HG03045 (cell line): ENCODE results near the gene GADD45G.

ENCODE experiments used
- ATAC-seq: cut with Tn5 transposase; IDR thresholded peaks from one replicate; pipeline ENCODE4 v1.9.1; 2021; ENCODE audit warnings: mild to moderate bottlenecking, moderate library complexity; ENCODE audit not compliant: unreplicated experiment

Gene GADD45G

DNA sequence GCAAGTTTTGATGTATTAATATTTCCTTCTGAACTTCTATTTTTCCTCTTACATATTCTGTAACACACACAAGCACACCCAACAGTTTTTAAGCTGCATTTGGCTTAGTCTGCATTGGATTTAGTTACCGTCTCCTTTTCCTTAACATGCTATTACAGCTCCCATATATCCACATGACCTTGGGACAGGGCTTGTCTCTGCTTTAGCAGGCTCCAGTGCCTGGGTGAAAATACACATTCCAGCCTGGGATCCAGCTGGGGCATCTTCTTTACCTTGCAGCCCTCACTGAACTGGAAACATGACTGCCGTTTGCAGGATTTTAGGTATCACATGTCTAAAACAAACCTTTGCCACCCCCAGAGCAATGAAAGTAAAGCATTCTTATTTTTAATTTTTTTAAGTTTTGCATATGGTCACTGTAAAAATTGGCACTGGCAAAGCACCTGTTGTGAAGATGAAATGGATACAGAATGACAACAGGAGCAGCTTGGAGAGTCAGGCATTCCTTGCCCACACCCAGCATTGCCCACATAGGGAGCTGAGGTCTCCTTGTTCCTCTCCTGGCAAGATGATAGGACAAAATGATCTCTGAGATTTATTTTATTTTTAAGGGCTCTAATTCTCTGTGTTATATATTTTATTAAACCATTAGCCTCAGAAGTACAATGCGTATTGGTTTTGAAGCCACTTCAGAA lies 4.0 kb downstream of the GADD45G start:
- ATAC-seq, result no peak

DNA sequence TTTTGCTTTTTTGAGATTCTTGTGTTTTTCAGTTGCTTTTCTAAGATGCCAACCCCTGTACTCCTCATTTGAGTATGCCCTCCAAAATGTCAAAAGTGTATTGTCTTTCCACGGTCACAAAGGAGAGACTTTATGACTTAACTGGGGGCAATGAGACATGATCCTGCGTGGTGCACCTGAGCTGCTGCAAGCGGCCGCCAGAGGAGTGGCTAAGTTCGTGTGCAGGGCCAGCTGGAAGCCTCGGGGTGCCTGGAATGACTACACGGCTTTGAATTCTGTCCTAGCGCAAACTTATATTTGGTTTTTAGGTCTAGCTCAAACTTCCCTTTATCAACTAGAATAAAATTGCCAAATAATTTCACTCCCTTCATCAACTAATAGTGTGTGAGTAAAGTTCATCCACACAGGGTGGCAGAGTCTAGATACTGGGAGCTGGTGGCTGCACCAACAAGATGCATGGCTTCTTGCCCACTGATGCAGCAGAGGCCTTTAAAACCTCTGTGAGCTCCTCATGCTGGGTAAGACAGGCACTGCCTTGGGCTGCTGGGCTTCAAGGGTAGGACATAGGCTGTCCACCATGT lies 4.7 kb downstream of the GADD45G start:
- ATAC-seq, result no peak

DNA sequence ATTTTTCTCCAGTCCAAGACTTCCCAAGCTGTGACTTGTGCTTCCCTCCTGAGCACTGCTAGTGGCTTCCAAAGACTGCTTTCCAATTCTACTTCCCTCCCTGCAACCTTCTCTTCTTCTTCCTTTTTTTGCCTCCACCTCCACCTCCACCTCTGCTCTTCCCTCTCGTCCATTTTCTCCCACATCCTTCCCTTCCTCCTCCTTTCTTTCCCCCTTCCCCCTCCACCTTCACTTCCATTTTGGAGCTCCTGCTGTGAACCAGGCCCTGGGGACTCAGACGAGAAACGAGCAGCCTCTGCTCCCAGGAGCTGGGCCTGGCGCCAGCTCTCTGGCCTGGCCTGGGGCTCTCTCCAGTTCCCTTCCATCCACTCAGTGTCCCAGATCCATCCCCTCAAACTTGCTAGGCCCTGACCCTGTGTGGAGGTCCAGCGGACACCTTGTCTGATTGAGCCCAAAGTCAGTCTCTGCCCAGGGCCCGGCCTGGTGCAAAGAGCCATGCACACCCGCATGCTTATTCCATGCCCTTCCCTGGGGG lies 5.6 kb downstream of the GADD45G start:
- ATAC-seq, result no peak

DNA sequence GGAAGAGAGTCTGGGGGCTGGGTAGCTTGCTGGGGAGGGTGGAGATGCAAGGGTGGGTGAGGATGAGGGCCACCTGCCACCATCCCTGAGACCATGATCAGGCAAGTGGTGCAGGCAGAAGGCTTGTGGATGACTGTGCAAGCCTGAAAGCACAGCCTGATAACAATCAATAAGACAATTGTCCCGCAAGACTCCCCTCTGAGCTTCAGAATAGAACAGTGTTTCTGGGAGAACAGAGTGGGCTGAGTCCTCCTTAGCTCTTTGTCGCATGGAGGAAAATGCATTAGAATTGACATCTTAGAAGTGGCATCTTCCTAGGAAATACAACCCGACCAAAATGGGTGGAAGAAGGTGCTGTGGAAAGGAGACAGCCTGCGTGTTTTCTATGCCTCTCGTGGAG lies 6.6 kb downstream of the GADD45G start:
- ATAC-seq, result no peak

DNA sequence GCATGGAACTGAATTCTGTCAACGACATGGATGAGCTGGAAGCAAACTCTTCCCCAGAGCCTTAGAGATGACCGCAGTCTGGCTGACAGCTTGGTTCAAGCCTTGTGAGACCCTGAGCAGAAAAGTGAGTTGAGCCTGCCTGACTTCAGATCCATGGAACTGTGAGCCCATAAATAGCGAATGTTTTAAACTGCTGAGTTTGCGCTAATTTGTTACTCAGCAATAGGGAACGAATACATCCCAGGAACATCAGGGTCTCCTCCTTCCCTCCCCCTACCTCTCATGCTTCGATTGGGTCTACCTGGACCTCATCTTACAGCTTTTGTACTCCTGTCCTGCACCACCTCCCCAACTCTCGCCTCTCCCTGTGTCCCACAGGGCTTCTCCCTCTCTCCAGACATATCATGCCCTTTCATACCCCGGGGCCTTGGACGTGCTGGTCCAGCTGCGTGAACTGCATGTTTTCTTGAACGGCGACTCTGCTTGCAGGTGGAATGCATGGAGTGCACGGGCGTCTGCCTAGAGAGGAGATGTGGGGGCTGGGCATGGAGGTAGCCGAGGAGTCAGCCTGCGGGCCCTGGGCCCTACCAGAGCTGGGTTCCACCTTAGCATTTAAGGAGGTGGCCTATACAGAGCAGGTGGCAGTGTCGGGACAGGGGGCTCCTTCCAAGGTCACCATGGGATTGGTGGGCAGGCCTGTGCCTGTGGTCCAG lies 7.9 kb downstream of the GADD45G start:
- ATAC-seq, result no peak

DNA sequence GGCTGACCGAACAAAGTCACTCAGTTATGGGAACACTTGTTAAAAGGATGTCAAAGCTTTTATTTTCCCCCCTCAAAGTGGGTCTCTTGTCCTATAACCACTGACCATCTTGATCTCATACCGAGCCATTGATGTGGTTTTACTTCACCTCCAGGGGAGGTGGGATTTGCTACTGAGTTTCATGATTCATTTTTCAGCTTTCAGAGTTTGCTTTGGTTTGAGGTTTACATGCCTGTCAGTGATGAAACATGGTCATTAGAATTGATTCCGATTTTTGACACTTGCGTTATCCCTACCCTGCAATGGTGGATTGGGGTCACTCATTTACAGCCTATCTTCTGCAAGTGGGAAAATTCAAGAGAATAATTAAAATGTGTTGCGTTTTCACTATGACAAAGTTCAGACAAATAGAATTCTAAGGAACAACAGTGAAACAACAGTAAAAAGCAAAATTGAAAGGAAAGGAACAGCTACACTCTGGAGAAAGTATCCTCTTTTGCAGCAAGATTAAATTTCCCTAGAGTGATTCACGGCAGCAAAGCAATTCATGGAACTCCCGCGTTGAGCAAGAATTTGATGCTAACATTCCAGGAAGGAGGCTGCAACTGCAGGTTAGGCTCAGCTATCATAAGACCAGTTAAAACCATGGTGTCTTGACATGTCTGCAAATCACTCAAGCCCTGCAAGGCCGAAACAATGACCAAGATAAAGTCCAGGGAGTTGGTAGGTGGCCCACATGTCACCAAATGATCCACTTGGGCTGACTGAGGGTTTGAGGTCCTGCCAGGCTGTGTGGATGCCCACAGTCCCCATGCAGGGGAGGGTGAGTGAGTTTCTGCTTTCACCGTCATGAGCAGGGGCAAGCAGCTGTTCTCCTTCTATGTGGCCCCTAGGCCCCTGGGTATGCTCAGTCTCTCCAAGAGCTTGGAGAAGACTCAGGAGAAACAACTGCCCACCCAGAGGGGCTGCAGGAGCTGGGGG lies 9.4 kb downstream of the GADD45G start:
- ATAC-seq, result no peak

DNA sequence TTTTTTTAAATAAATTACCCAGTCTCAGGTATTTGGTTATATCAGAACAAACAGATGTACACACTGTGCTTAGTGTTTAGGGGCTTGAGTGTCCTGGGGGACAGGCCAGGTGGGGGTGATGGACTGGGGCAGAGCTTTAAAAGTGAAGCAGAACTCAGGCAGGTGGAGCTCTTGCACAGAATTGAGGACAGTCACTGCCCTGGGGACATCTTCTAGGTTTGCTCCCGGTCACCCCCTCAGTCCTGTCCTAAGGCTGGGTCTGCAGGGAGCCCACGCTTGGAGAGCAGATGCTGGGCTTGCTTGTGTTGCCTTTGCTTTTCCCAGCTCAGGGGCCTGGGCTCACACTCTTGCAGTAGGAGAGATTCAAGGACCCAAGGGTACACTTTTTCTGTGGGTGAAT lies 10.8 kb downstream of the GADD45G start:
- no peak for ATAC-seq

DNA sequence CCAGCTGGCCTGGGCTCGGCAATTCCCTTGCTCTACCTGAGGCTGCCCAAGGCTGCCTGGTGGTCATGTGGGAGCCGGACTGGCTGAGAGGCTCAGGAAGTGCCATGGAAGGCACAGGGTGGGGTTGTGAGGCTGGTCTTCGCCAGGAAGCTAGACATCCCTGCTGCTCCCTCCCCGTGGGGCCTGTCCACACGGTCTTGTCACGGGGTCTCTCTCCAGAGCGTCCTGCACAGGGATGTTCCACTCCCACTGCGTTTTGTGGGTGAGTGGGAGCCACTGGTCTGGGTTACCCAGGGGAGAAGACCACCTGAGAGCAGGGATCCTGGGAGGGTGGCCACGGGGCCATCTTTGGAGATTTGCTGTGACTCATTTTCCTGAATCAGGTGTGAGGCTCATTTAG lies 11.6 kb downstream of the GADD45G start:
- no peak for ATAC-seq

DNA sequence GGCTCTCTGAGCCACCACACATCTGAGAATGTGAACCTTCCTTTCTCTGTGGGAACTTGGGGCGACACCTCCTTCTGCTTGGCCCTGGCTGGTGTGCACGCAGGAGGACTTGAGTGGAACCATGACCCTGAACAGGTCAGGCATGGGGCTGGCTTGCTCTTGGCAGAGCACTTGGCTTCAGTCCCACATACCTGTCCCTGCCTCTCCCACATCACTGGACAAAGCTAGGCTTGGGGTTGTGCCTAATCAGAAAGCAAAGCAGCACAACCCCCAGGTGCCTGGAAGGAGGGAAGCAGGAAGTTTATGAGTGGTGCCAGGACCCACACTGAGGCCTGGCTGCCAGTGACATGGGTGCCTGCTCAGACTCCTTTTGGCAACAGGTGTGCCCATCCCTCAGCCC lies 13.2 kb downstream of the GADD45G start:
- no peak for ATAC-seq

DNA sequence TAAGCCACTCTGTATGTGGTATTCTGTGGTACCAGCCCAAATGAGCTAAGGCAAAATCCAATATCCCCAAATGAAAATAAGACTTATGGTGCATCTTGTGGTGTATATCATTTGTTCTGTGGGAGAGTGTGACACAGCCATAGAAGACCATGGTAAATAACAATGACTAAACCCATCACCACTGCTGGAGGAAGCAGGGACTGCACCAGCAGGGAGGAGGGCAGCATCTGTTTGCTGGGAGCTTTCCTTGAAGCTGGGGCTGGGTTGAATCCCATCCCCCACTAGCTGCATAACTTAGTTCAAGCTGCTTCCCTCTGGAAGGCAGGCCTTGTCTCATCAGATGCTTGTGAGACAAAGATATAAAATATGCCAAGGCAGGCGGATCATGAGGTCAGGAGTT lies 14.2 kb downstream of the GADD45G start:
- no peak for ATAC-seq

DNA sequence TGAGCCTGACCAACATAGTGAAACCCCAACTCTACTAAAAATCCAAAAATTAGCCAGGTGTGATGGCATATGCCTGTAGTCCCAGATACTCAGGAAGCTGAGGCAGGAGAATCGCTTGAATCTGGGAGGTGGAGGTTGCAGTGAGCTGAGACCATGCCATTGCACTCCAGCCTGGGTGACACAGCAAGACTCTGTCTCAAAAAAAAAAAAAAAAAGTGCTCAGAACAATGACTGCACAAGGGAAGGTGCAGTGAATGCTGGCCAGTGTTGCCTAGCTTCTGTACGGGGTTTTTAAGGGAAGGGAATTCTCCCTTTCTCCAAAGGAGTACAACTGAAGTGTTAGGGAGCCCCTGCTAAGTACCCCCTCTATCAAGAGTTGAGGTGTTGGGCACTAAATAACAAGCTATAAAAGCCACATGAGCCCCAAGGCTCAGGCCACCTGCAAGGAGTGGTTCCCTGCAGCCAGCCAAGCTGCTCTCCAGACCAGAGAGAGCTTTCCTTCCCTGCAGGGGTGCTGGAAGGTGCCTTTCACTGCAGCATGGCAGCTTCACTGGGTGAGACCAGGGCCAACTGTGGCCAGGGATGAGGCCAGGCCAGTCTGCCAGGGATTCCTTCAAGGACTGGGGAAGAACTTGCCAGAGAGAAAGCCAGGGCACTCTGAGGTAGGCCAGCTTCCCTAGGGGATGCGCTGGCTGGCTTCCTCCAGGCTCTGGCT lies 14.8 kb downstream of the GADD45G start:
- no peak for ATAC-seq

DNA sequence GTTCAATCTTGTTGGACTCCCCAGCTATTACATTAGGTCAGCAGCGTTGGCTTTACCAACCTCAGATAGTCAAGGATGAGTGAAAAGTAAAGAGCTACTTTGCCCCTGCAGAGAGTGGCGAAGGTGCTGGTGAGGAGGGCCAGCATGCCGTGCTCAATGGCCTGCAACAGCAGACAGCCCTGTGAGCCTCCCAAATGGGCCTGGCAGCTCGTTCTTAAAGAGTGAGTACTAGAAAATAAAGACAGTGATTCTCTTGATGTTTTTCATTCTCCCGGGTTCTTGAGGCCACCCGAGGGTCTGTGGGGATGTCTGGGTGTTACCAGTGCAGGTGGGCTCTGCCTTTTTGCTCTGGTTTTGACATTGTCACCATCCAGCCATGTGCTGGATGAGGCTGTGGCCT lies 16.2 kb downstream of the GADD45G start:
- ATAC-seq, result no peak

DNA sequence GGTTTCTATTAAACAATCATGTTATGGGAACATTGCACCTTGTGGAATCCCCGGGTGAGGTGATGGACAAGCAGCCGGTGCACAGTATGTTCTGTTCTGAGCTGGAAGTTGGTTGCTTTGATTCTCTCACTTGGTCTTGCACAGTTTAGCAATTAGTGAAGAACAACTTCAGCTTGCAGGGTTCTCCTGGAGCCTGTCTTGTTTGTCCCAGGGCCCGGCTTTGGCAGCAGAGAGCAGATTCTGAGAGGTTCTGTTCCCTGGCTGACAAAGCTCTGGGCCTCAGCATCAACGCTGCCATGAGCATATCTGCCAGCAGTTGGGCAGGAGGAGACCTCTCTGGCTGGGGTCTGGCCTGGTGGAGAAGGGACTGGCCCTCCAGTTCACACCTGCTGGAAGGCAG lies 16.9 kb downstream of the GADD45G start:
- no peak for ATAC-seq

DNA sequence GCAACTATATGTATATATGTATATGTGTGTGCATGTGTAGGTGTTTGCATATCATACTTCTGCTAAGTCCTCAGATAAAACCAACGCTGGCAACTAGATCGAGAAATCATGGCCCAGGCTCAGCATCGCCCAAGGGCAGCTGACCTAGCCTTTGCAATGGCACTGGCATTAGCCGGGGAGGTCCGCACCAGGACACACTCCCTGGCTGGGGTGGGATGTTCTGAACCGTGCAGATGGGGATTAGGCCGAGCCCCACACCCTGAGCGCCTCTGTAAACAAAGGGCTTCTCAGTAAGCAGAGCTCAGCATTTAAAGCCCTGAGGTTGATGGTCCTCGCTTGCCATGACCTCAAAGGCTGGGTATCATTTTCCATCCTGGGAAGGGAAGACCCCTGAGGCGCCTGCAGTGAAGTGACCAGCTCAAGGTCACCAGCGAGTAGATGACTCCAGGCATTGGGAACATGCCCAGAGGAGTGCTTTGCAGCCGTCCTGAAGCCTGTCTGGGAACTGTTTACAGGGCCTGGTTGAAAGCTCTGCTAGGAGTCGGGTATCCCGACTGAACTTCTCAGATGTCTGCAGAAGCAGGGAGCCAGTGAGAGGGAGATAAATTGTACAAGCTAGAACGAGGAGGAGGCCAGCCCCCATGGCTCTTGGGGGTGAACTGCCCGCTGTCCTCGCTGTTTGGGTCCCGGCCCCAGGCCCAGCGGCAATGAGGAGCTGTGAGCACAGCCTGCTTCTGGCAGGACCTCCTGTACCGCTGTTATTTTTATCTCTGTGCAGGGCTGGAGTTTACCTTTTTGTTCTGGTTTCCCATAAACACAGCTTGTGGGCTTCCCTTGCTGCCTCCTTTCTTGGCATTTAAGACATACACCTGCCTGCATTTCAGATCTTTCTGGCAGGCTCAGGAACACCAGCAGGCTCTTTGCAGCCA lies 18.4 kb downstream of the GADD45G start:
- ATAC-seq, result no peak

DNA sequence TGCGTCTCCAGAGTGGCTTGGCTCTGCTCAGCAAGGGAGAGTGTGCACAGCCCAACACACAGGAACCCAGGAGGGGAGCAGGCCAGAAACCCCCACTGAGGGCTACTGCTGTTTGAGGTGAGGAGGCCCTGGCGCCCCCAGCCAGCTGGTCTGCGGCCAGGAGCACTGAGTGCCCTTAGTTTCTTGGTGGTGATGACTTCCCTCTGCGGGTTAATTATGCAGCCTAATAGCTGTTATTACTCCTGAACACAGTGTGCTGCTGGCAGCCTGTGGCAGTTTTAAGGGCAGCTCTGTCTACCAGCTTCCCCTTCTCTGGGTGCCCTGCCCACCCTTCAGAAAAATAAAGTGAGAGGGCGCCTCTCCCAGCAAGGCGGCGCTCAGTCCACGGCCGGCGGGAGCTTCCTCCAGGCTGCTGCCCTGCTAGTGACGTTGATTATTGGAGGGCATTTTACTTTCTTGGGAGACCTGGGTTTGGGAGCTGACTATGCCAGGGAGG lies 19.2 kb downstream of the GADD45G start:
- ATAC-seq, result no peak

DNA sequence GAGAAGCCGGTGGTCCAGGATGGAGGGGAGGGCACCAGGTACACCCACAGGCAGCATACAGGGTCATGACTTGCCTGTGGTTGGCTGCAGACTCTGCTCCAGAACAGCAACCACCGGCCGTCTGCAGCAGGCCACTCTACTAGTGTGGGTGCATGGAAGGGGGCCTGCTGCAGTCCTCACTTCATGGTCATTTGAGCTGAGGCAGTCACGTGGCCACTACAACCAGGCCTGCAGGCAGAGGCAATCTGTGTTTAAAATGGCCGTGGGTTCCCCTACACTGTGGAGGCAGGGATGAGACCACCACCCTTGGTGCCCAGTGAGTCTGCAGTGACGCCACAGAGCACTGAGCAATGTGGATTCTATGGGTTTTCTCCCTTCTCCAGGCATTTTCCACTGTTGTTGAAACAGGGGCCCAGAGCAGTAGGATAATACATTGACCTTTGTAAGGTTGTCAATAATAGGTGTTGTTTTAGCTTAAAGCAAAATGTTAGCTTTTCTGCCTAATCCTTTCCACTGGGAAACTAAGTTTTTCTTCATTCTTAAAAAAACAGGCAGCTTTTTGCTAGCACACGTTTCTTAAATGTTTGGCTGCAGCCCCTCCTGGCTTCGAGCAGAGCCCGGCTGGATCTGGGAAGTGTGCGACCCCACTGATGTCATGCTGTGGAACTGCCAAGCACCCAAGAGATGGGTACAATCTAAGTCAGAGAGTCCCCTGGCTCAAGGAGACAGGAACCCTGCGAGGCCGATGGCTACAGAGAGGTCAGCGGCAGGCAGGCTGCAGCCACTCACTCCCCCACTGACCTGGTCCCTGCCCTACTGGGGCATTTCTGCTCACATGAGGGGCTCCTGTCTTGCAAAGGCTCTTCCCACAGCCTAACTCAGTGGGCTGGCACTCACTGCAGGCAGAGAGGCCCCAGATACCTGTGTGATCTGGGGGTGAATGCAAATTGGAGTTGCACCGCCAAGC lies 21.2 kb downstream of the GADD45G start:
- ATAC-seq, result no peak

DNA sequence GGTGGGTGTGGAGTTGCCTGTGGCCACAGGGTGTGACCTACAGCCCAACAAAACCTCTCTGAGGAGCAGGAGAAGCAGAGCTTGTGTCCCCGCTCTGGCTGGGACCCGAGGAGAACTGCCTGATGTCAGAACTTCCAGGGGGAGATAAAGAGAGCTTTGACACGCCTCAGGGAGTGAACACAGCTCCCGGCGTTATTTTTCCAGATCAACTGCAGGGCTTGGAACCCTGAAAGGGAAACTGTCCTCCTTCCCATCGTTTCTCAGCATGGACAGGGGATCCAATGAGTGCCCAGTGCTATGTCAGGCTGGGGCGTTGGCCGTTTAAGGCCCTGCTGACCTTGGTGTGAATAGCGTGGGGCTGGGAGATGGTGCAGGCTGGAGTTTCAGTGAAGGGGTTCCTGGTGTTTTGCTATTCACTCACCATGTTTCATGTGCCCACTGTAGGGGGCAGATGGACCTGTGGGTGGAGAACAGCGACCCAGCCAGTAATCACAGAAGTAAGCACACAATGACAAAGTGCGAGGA lies 22.0 kb downstream of the GADD45G start:
- ATAC-seq, result no peak

DNA sequence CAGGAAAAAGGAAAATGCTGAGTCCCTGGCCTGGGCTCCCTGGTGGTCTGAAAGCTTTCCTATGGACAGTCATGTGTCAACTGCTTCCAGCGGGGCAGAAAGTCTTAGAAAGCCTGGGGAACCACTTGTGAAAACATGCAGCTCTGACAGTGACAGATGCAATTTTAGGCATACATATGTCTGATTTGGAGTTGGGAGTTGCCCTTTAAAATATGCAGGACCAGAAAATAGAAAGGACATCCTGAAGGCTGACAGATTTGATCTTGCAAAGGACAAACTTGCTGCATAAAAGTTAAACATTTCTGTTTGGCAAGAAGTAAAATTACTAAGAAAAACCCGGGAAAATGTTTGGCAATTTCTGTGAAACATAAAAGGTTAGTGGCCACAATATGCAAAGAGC lies 23.8 kb downstream of the GADD45G start:
- no peak for ATAC-seq
